MCF 10A (cell line): ENCODE data around the gene MLANA. TPM values are rescaled to one million over a fixed set of nuclear protein-coding genes. Genes with fewer than 3 reads are reported as not detected.

Experiments used
- BruUV-seq: library from RNA; stranded (reverse); fragments of 400-500 nt; replicated peaks from 2 replicates; lab custom pipeline; 2021; lab: Mats Ljungman, UMichigan
- CTCF ChIA-PET: fragments of 300-600 bp; sonication (Branson Sonifier 250); formaldehyde crosslinking; extraction: SDS; loops from one replicate; lab custom pipeline; 2021; ENCODE audit warnings: antibody characterized with exemption, inconsistent platforms; lab: Yijun Ruan, JAX
- POLR2A ChIA-PET: fragments of 300-600, 350-650 bp; sonication (Branson Sonifier 250); formaldehyde crosslinking; extraction: SDS; loops from one replicate; lab custom pipeline; 2020; ENCODE audit warnings: antibody characterized with exemption, inconsistent platforms; lab: Yijun Ruan, JAX
- DNase-seq: peaks from one replicate; pipeline ENCODE4 v3.0.0-alpha.2; 2018; ENCODE audit not compliant: unreplicated experiment
- H3K27ac Mint-ChIP-seq: one replicate; pipeline ENCODE4 v1.8.0; 2022; ENCODE audit warnings: mild to moderate bottlenecking, low read depth, mixed read lengths; ENCODE audit not compliant: unreplicated experiment
- H3K27me3 Mint-ChIP-seq: one replicate; pipeline ENCODE4 v1.8.0; 2022; ENCODE audit warnings: mixed read lengths; ENCODE audit not compliant: insufficient read depth, unreplicated experiment
- H3K36me3 Mint-ChIP-seq: one replicate; pipeline ENCODE4 v1.8.0; 2022; ENCODE audit warnings: mild to moderate bottlenecking, moderate library complexity, mixed read lengths; ENCODE audit not compliant: insufficient read depth, unreplicated experiment
- H3K4me1 Mint-ChIP-seq: one replicate; pipeline ENCODE4 v1.8.0; 2022; ENCODE audit warnings: mixed read lengths; ENCODE audit not compliant: insufficient read depth, unreplicated experiment
- H3K4me3 Mint-ChIP-seq: one replicate; pipeline ENCODE4 v1.8.0; 2022; ENCODE audit warnings: mild to moderate bottlenecking, moderate library complexity, mixed read lengths; ENCODE audit not compliant: unreplicated experiment
- H3K9me3 Mint-ChIP-seq: one replicate; pipeline ENCODE4 v1.8.0; 2022; ENCODE audit warnings: mixed read lengths; ENCODE audit not compliant: unreplicated experiment
- CTCF ChIP-seq: fragments of 200-600 bp; IDR thresholded peaks from one replicate; pipeline ENCODE4 v1.8.0; 2022; ENCODE audit warnings: antibody characterized with exemption, mild to moderate bottlenecking; ENCODE audit not compliant: unreplicated experiment
- intact Hi-C: fragments of 100-400 bp; cut with micrococcal nuclease; formaldehyde crosslinking; loops from 2 replicates; pipeline ENCODE4 v1.14.1; 2022
- total RNA-seq: library from RNA; stranded (reverse); gene quantifications from 2 replicates; pipeline ENCODE4 v1.2.3, GENCODE V29; 2022

The MLANA gene
- total RNA-seq, 1 experiment from 2014 or later, result not detected

DNA sequence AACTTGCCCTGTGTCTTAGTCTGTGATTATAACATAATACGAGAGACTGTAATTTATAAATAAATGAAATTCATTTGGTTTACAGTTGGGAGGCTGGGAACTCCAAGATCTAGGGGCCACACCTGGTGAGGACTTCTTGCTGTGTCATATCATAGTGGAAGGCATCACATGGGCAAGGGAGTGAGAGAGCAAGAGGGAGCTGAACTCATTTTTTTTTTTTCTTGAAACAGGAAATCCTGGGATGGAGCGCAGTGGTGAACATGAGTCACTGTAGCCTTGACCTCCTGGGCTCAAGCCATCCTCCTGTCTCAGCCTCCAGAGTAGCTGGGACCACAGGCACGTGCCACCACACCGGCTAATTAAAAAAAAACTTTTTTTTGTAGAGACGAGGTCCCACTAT lies 7.2 kb downstream of the MLANA start:
- Mint-ChIP-seq H3K36me3 (peaks cover 6% of the 10 kb centered on the region), H3K27me3 (no peaks in the 10 kb centered on the region), H3K4me3 (no peak overlapping the region), H3K27ac (no peak overlapping the region), H3K4me1 (no peaks in the 10 kb centered on the region), H3K9me3 (no peaks in the 10 kb centered on the region)
- TF ChIP-seq CTCF, result no peak
- intact Hi-C loops, result no loop called here
- ChIA-PET POLR2A (interaction anchor here (1.8 kb wide), 1 partner anchor 18 kb away, joined by 5 read pairs; no protein-coding TSS in a partner anchor), CTCF (interaction anchor here (2.5 kb wide), 1 partner anchor 11 kb away, joined by 17 read pairs; no protein-coding TSS in a partner anchor)
- no TSS peak for BruUV-seq
- no peak for DNase-seq

DNA sequence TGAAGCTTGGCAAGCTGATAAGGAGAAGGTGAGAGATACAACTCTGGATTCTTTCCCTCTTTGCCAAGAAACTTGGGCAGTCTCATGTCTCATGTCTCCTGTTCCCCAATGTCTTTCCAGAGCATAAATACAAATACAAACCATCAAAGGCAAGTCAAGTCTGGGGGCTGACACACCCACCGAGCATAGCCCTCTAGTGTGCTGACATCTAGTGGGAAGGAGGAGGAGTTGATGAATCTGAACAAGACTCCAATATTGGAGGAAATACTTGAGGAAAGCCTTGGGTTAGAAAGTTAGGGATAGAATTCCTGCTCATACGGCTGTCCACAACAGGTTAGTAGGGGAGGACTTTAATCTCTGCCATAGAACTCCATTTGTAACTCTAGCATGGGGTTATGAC lies 8.6 kb downstream of the MLANA start:
- no TSS peak for BruUV-seq
- Mint-ChIP-seq H3K36me3 (peaks cover 6% of the 10 kb centered on the region), H3K4me1 (no peaks in the 10 kb centered on the region), H3K27ac (no peak overlapping the region), H3K27me3 (no peaks in the 10 kb centered on the region), H3K4me3 (no peak overlapping the region), H3K9me3 (no peaks in the 10 kb centered on the region)
- peak; percentile 6 for TF ChIP-seq CTCF
- DNase-seq, result no peak
- intact Hi-C loops, result no loop called here
- ChIA-PET CTCF (interaction anchor here (0.8 to 2.5 kb wide), 2 partner anchors 13 to 46 kb away, joined by 3 to 17 read pairs; no protein-coding TSS in a partner anchor), POLR2A (no interaction called here)

GRCh38 chr9:5900622-5901021 lies 9.9 kb downstream of the MLANA start:
- BruUV-seq, result no TSS peak
- ChIA-PET CTCF (interaction anchor here (0.6 to 2.0 kb wide), 5 partner anchors 14 to 70 kb away, joined by 3 to 11 read pairs (median 4); no protein-coding TSS in a partner anchor), POLR2A (interaction anchor here (0.7 to 1.3 kb wide), 2 partner anchors 9 to 139 kb away, joined by 3 read pairs; no protein-coding TSS in a partner anchor)
- Mint-ChIP-seq H3K4me3 (no peak overlapping the region), H3K27me3 (no peaks in the 10 kb centered on the region), H3K9me3 (no peaks in the 10 kb centered on the region), H3K36me3 (peaks cover 10% of the 10 kb centered on the region), H3K27ac (no peak overlapping the region), H3K4me1 (no peaks in the 10 kb centered on the region)
- TF ChIP-seq CTCF, result no peak
- intact Hi-C loops, result no loop called here
- DNase-seq, result no peak

- no peak for TF ChIP-seq CTCF
- H3K27ac Mint-ChIP-seq, result no peak overlapping the region
- intact Hi-C loops, result no loop called here
- no peaks in the 10 kb centered on the region for H3K9me3 Mint-ChIP-seq
- H3K36me3 Mint-ChIP-seq, result peaks cover 16% of the 10 kb centered on the region
- CTCF ChIA-PET, result interaction anchor here (0.6 to 1.8 kb wide), 5 partner anchors 16 to 404 kb away, joined by 3 to 14 read pairs (median 5); no protein-coding TSS in a partner anchor
- H3K4me1 Mint-ChIP-seq, result no peaks in the 10 kb centered on the region
- H3K27me3 Mint-ChIP-seq, result no peaks in the 10 kb centered on the region
- no TSS peak for BruUV-seq
- DNase-seq, result no peak
- POLR2A ChIA-PET, result no interaction called here
- no peak overlapping the region for H3K4me3 Mint-ChIP-seq
Measured at GRCh38 chr9:5902377-5902776, 11.7 kb downstream of the MLANA start.
